Transverse colon (tissue), 3 donors: ENCODE results near the gene GRIK4.

Experiments used
- CTCF ChIP-seq, 5 experiments: fragments of 200-600 bp in 3 of 5; fragments of 450-650 bp in 2 of 5; sonication (generic) in 3 of 5; IDR thresholded peaks; 1 replicate in 2 of 5; 2 replicates in 3 of 5; pipeline ENCODE4 v1.5.1; 2016 to 2017; ENCODE audit warnings: antibody characterized with exemption in 5 of 5, inconsistent platforms in 3 of 5, mild to moderate bottlenecking in 2 of 5, moderate library complexity in 1 of 5
- EP300 ChIP-seq: sonication (generic); formaldehyde crosslinking; IDR thresholded peaks from one replicate; pipeline ENCODE4 v1.6.1; 2017; ENCODE audit warnings: antibody characterized with exemption, low read depth

- no peak for TF ChIP-seq CTCF (IDR thresholded peaks at IDR 0.05)
- no peak for TF ChIP-seq EP300
These were observed 492.8 kb downstream of the GRIK4 start for GRCh38 chr11:121004206-121004840.
